IPS DF 4.7 (cell line): ENCODE data around the gene RIMBP2.

ENCODE experiments used
- DNase-seq: peaks from one replicate; pipeline ENCODE4 v3.0.0-alpha.2; 2013; ENCODE audit warnings: low spot score; ENCODE audit errors: extremely low read depth

Gene RIMBP2

DNA sequence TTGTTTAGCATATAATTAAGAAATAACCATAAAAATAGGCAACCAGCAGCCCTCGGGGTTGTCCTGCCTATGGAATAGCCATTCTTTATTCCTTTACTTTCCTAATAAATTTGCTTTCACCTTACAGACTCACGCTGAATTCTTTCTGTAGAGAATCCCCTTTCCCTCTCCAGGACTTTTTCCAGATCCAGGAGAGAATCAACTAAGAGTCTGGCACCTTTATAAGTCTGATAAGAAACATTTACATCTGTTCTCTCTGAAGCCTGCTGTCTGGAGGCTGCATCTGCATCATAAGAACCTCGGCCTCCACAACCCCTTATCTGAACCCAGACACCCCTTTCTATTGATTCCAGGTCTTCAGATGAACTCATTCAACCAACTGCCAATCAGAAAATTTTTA lies 32.3 kb downstream of the RIMBP2 start:
- no peak for DNase-seq

DNA sequence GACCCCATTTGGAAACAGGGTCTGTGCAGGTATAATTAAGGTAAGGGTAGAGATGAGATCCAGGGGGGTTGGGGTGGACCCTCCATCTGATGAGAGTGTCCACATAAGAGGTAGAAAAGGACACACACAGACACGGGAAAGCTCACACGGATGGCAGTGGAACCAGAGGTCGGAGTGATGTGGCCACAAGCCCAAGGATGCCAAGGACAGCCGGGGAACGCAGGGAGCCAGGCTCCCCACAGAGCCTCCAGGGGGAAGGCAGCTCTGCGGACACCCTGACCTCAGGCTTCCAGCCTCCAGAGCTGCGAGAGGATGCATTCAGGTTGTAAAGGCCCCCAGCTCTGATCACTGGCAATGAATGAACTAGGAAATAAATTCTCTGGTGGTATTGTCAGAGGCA lies 33.0 kb downstream of the RIMBP2 start:
- no peak for DNase-seq

- no peak for DNase-seq
Observed at GRCh38 chr12:130680451-130680990, 35.6 kb downstream of the RIMBP2 start.

DNA sequence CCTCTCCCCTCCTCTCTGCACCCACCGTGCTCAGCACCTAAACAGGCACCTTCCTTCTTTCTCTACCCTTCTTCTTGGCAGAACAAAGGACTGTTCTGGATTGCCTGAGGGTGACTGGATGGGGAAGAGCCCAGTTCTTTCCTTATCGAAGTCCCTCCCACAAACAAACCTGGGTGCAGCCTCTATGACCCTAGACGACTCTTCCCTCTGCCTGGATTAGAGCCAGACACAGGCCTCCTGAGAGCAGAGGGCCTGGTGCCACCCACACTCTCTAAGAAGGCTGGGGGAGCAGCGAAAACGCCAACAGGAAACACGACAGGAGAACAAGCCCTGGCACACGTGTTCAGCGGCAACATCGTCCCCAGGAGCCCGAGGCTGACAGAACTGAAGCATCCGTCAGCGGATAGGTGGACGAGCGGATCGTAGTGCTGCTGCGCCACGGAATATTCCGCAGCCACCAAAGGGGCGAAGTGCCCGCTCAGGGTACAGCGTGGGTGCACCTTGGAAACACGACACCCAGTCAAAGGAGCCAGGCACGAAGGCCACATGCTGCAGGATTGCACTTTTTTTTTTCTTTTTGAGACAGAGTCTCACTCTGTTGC lies 38.0 kb downstream of the RIMBP2 start:
- no peak for DNase-seq

- DNase-seq, result no peak
Observed at GRCh38 chr12:130675791-130676190, 40.3 kb downstream of the RIMBP2 start.

DNA sequence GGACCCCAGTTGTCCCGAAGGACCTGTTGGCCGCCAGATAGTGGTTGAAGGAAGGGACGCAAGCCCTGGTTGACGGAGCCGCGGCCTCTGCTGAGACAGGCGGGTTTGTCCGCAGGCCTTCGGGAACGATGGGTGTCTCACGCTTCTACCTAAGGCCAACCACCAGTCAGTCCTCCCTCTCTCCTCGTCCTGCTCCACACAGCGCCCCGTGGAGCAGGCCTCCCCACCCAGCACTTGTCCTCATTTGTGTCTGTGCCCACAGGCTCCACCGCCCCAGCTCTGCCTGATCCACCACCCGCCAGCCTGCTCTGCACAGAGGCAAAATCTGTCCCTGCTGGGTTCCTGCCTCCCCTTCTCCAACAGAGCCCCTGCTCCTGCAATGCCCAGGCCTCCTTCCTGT lies 41.0 kb downstream of the RIMBP2 start:
- DNase-seq, result no peak

DNA sequence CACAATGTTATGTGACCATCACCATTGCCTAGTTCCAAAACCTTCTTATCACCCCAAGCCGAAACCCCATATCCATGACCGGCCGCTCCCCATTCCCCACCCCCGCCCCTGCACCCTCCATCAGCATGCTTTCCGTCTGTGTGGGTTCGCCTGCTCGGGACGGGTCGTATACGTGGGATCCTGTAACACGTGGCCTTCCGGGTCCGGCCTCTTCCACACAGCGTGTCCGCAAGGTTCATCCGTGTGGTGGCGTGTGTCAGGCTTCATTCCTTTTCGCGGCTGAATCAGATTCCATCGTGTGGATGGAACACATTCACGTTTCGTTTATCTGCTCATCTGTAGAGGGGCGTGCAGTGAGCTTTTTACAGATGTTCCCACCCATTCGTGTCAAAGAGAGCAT lies 41.4 kb downstream of the RIMBP2 start:
- no peak for DNase-seq

DNA sequence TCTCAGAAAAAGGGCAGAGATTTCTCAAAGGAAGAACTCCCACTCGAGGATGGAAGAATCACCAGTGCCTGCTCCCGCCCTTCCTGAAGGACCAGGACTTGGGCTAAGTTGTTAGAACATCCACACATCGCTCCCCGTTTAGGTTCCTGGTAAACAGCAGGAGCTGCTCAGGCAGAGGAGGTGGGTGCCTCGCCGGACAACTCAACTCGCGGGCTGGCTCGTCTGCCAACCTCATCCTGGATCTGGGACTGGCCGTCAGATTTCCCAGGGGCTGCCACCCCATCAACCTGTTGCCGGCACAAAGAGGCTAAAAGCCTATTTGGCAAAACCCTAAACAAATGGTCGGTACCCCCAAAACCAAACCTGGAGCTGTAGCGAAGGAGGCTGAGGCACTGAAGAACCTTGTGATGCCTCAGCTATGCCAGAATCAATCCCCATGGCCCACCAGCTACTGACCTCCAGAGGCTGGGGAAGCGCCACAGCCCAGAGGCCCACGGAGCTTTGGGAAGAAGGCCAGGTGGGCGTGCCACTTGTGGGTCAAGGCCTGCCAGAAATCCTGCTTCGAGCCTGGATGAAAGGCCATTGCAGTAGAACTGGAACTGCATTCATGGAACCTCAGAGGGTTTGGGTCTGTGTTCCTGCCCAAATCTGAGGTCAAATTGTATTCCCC lies 42.9 kb downstream of the RIMBP2 start:
- DNase-seq, result no peak

DNA sequence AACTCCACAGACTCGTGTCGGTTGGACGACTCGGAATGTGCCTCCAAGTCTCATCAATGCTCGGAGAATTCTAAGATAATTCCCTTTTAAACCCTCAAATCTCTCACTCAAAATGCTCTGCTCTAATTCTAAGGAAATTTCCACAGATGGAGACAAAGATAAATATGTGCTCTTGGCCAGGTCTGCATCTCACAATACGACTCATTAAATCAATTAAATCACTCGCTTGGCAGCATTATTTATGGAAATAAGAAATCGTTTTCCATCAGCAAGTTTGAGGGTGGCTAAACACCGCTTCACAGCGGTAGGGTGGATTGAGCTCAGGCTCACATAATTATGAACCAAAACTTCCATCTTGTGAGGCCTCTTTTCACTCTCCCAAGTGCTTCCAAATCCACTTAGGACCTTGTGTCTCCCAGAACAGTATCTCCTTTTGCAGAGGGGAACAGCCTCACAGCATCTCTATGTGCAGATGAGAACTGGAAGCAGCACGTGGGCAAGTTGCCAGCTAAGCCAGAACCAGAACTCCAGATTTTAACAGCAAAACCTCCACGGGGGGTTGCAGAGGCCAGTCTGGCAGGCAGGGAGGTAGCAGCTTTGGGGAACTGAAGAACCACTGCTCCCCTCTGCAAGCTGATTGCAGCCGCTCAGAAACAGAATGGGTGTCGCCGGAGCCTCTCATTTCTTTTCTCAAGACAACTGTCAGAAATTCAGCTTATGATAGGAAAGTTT lies 43.8 kb downstream of the RIMBP2 start:
- no peak for DNase-seq

DNA sequence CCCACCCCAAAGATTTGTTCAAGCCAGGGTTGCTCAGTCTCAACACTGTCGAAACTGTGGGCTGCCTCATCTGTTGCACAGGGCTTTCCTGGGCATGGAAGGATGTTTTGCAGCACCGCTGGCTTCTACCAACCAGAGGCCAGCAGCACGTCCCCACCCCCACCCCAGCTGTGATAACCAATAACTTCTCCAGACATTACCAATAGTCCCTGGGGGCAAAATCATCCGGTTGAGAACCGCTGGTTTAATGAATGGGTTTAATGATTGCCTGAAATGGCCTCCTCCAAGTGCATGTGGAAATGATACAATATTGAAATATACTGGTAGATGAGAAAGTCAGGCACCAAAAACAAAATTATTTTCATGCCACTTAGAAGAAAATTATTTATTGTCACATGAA lies 44.5 kb downstream of the RIMBP2 start:
- no peak for DNase-seq

GRCh38 chr12:130669797-130670196 lies 46.3 kb downstream of the RIMBP2 start:
- no peak for DNase-seq

- DNase-seq, result no peak
Observed at GRCh38 chr12:130669205-130669557, 46.9 kb downstream of the RIMBP2 start.

DNA sequence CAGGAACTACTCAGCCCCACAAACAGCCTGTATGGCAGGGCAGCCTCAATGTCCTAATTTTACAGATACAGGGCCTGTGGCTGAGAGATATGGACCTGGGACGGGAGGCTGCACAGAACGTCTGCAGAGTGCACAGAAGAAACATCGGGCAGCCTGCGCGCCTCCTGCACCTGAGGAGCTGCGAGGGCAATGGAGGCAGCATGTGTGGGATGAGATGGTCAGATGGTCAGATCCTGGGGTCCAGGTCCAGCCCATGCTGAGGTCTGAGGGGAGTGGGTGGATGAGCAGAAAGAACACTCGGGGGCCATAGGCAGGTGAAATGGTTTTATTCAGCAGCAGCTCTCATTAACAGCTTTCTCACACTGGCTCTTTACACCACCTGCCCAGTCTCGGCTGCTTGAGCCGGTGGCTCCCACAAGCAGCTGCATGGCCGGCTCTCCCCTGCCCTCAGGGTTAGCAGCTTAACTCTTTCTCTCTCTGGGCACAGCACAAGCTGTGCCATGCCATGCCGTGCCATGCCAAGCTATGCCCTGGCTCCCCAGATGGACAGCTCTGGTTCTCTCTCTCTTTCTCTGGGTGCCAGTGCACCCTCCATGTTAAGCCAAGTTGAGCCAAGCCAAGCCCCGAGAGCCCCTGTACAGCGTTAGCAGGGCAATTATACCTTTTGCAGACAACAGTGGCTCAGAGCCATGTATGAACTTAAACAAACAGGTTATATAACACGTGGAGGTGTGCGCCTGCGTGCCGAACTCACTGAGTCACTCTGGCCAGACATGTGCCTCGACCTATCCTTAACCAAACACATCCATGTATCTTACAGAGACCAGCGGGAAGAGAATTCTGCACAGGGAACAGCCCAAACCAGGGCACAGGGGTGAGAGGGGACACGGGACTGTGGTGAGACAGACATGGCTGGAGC lies 47.6 kb downstream of the RIMBP2 start:
- DNase-seq, result no peak

DNA sequence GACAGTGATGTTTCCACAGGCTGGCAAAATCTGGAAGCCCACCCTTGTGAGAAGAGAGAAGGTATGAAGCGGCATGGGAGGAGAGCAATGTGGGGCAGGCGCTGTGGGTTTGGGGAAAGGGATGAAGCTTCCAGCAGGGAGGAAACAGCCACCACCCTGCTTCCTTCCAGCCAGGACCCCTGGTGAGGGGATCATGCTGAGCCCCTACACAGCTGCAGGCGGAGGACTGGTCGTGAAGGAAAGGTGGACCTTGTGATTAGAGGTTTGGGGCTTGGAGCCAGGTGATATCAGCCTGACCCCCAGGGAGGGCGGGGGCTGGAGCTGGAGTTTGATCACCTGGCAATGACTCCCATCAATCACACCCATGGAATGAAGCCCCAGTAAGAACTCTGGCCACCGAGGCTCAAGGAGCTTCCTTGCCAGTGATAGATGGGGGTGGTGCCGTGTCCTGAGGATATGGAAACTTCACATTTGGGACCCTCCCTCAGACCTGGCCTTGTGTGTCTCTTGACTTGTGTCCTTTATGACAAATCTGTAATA lies 48.6 kb downstream of the RIMBP2 start:
- DNase-seq, result no peak

- DNase-seq, result no peak
Observed at GRCh38 chr12:130666645-130667044, 49.5 kb downstream of the RIMBP2 start.

GRCh38 chr12:130665753-130666152 lies 50.3 kb downstream of the RIMBP2 start:
- DNase-seq, result no peak

DNA sequence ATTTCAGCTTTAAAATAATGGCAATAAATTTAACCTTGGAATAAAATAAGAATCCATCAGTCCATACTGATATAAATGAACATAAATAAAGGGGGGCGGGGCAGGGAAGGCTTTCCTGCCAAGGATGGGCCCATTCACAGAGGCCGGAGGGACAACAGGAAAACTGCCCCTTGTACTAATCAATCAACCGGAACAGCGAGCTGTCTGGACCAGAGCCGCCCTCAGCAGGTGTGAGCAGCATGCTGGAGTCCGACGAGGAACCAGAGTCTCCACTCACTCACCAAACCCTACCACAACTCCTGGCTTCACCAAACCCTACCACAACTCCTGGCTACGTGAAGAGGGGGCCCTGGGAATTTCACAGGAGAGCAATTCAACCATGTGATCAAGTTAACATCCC lies 51.3 kb downstream of the RIMBP2 start:
- no peak for DNase-seq

DNA sequence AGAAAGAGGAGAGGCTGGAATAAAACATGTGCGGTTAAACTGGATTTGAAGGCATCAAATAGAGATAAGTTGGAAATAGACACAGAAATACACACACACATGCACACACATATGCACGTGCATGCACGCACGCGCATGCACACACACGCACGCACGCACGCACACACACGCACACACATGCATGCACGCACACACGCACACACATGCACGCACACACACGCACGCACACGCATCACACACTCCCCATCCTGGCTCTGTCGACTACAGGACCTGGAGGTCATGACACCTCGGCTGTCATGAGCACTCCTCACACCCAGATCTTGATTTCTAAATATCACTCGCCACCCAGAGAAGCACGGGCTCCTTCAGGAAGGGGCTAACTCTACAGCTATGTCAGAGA lies 51.8 kb downstream of the RIMBP2 start:
- DNase-seq, result no peak

DNA sequence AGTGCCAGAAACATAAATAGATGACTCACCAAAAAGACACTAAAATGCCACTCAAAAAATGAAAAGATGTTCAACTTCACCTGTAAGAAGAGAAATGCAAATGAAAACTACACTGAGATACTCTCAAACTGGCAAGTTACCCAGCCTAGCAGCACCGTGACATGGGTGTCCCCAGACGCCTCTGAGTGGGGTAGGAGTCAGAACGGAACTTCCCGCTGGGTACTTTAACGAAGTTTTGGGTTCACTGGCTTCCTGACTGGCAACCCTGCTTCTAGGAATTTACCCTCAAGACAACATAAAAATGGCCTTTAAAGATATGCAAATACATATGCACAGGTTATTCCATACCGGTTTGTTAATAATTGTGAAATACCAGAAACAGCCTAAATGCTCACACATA lies 52.6 kb downstream of the RIMBP2 start:
- no peak for DNase-seq

DNA sequence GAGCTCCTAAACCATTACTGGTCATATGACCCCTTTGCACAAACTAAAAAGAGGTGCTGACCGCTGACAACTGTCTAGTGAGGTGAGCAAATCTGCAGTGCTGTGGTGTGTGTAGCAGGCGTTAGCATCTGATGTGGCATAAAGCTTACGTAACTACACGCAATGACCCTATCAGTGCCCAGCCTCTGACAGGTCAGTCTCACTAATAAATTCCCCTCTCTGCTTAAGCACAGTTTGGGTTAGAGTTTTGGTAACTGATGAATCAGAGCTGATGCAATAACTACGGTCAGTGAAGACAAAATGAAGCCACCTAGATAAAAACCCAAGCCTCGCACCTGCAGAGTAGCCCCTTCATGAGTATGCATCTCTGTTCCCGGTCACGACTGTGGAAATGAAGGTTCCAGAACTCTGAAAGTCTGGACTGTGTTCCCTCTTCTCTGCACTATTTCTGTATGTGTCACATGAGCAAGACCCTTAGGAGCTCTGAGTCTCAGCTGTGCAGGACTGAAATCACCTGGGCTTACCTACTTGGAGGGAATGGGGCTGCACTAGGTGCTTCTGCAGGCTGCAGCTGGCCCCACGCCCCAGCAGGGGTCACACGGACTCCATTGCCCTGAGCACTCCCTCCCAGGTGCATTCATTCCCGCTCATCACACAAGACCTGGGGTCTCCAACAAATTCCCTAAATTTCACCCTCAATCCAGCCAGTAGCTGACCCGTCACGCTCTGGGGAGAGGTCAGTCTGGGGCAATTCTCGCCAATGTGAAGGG lies 54.4 kb downstream of the RIMBP2 start:
- no peak for DNase-seq

- no peak for DNase-seq
Observed at GRCh38 chr12:130661059-130661458, 55.0 kb downstream of the RIMBP2 start.
